MG63 (cell line): ENCODE measurements around the gene NAPSA. TPM values are rescaled to one million over a fixed set of nuclear protein-coding genes. Genes with fewer than 3 reads are reported as not detected.
"Not testable (repeated sequence)": the region's sequence is repeated elsewhere in the genome, so short reads cannot be mapped to it uniquely, and the experiment has no call there.

Experiments
- DNase-seq: peaks from one replicate; pipeline ENCODE4 v3.0.0-alpha.2; 2020
- H3K27me3 ChIP-seq: fragments of 250-450 bp; sonication (Bioruptor Pico); 2 replicates; pipeline ENCODE4 v1.5.1; 2020; ENCODE audit warnings: mild to moderate bottlenecking, moderate library complexity
- H3K36me3 ChIP-seq: fragments of 250-450 bp; sonication (Bioruptor Pico); 2 replicates; pipeline ENCODE4 v1.5.1; 2020; ENCODE audit warnings: mild to moderate bottlenecking, moderate library complexity
- H3K4me3 ChIP-seq: fragments of 250-450 bp; sonication (Bioruptor Pico); 2 replicates; pipeline ENCODE4 v1.5.1; 2020; ENCODE audit warnings: mild to moderate bottlenecking, moderate library complexity
- H3K9me3 ChIP-seq: fragments of 250-450 bp; sonication (Bioruptor Pico); 2 replicates; pipeline ENCODE4 v1.5.1; 2020; ENCODE audit warnings: mild to moderate bottlenecking, moderate library complexity
- total RNA-seq: library from RNA; depleted of rRNA; stranded (reverse); fragments of >200 nt; shearing (Covaris generic); gene quantifications from 2 replicates; pipeline ENCODE4 v1.2.3, GENCODE V29; 2014; ENCODE audit warnings: low replicate concordance

NAPSA gene
- total RNA-seq, 1 experiment from 2014 or later = not detected

DNA sequence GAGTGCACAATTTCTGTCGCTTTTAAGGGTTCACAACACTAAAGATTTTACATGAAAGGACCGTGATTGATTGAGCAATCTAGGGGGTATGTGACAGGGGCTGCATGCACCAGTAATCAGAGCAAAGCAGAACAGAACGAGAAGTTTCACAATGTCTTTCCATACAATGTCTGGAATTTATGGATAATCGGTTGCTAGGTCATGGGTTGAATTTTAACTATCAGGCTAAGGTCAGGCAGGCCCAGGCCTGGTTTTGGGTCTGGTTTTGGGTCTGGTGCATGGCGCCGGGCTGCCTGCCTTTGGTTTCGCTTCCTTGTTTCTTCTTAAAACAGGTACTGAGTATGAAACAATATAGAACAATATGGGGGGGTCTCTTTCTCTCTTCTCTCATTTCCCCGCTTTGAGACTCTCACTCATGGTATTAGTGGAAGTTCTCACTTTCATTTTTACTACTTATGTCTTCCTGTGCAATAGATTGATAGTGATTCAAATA is 18.3 kb downstream of the NAPSA start:
- peaks cover 16% of the 10 kb centered on the region for H3K9me3 ChIP-seq
- not testable (repeated sequence) for DNase-seq, H3K27me3 ChIP-seq, H3K4me3 ChIP-seq, H3K36me3 ChIP-seq

DNA sequence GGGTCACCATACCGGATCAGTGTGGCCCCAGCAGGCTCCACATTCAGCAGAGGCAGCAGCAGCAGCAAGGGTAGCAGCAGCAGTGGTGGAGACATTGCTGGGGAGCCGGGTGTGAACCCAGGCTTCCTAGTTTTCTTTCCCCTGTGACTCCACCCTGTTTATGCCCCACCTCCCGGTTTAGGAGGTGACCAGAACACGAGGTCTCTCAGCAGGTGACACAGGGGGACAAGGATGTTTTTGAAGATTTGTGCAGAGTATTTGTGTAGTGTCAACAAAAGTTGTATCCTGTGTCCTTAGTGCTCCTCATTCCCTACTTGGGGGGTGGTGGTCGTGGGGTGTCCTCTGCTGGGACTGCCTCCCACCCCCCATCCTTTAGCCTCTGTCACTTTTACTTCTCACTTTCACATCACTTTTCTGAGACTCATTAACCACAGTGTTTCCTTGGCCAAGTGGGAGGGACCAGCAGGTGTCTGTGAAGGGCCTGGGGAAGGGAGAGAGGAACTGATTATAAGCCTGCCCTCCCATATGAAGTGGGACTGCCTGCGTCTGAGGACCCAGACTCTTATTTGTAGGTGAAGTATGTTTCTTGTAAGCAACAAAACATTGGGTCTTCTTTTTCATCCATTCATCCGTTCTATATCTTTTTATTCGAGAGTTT is 20.6 kb downstream of the NAPSA start:
- no peaks in the 10 kb centered on the region for H3K36me3 ChIP-seq
- H3K4me3 ChIP-seq = no peak overlapping the region
- H3K9me3 ChIP-seq = peaks cover 20% of the 10 kb centered on the region
- no peak for DNase-seq
- H3K27me3 ChIP-seq = no peaks in the 10 kb centered on the region

DNA sequence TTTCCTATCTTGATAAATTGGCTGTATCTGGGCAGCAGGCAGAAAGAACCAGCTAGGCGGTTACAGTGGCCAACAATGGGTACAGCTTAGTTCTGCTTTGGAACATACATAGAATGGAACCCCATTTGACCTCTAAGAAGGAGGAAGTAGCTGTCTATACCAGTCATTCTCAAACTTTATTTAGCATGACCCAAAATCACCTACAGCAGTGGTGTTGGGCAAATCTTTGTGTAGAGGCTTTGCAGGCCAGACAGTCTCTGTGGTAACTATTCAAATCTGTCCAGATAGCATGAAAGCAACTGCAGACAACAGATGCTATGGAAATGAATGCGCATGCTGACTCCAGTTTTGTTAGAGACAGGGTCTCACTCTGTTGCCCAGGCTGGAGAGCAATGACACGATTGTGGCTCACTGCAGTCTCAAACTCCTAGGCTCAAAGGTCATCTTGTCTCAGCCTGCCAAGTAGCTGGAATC is 24.3 kb downstream of the NAPSA start:
- H3K4me3 ChIP-seq = no peak overlapping the region
- no peak for DNase-seq
- no peaks in the 10 kb centered on the region for H3K27me3 ChIP-seq

DNA sequence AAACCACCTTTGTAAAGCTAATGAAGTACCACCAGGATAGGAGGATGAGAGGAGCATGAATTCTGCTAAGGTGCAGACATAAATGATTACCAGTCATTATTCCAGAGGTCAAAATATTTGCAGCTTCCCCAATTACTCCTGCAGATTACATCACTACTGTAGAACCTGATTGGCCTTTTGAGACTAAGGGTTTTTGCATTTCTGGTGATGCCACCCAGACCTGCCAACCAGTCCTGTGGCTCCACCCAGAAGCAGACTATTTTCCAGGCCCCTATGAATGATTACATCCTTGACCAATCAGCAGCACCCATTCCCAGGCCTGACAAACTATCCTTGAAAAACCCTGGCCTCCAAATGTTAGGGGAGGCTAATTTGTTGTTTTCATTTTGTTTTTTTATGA is 25.1 kb downstream of the NAPSA start:
- H3K4me3 ChIP-seq = no peak overlapping the region

More for the DNA sequence above, 24.3 kb downstream of the NAPSA start:
- Histone ChIP-seq H3K36me3 (no peaks in the 10 kb centered on the region), H3K9me3 (peaks cover 20% of the 10 kb centered on the region)

DNA sequence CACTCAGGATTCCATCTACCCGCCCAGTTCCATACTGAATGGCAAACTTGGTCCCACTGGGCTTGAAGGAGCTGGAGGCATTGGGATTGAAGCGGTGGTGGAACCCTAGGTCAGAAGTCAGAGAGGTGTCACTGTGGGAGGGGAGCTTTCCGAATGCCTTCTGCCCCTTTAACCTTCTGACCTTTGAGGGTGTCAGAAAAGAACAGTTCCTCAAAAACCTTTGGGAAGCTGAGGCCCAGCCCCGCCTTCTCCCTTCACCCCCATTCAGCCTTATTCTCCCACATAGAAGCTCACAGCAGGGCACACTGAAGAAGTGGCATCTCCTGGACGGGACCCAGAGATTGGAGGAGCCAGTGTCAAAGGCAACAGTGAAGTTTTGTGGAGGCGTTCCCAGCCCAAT is 28.4 kb downstream of the NAPSA start:
- not testable (repeated sequence) for H3K36me3 ChIP-seq, H3K9me3 ChIP-seq, H3K4me3 ChIP-seq, DNase-seq
- peaks cover 10% of the 10 kb centered on the region for H3K27me3 ChIP-seq

More for the DNA sequence above, 25.1 kb downstream of the NAPSA start:
- Histone ChIP-seq H3K9me3 (peaks cover 19% of the 10 kb centered on the region), H3K27me3 (no peaks in the 10 kb centered on the region), H3K36me3 (no peaks in the 10 kb centered on the region)
- no peak for DNase-seq

DNA sequence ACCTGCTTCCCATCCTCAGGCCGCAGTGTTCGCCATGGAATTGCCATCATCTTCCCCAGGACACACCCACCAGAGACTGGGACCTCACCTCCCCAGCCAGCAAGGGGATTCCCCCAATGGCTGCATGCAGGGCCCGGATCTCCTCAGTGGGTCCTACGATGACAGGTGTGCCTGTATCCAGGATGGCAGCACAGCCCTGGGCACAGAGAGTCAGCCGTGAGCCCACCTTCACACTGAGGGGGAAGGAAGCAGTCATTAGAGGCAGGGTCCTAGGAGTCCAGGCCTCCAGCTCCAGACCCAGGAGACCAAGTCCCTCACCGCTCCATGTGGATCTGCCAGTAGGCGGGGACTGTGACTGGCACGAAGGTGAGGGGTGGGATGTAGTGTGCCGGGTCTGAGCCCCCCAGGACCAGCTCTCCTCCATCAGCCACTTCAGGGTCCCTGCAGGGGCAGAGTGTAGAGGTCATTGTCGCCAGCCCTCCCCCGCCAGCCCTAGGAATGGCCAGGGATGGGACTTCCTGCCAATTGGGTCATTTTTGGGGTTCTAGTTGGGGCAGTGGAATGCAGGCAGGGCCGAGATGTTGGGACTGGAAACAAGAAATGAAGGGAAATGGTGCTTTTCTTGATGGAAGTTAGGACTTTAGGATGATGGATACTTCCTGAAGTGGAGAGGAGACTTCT is 30.6 kb downstream of the NAPSA start:
- peaks cover 20% of the 10 kb centered on the region for H3K27me3 ChIP-seq
- no peak overlapping the region for H3K4me3 ChIP-seq
- DNase-seq = no peak
- no peaks in the 10 kb centered on the region for H3K36me3 ChIP-seq
- H3K9me3 ChIP-seq = no peaks in the 10 kb centered on the region

DNA sequence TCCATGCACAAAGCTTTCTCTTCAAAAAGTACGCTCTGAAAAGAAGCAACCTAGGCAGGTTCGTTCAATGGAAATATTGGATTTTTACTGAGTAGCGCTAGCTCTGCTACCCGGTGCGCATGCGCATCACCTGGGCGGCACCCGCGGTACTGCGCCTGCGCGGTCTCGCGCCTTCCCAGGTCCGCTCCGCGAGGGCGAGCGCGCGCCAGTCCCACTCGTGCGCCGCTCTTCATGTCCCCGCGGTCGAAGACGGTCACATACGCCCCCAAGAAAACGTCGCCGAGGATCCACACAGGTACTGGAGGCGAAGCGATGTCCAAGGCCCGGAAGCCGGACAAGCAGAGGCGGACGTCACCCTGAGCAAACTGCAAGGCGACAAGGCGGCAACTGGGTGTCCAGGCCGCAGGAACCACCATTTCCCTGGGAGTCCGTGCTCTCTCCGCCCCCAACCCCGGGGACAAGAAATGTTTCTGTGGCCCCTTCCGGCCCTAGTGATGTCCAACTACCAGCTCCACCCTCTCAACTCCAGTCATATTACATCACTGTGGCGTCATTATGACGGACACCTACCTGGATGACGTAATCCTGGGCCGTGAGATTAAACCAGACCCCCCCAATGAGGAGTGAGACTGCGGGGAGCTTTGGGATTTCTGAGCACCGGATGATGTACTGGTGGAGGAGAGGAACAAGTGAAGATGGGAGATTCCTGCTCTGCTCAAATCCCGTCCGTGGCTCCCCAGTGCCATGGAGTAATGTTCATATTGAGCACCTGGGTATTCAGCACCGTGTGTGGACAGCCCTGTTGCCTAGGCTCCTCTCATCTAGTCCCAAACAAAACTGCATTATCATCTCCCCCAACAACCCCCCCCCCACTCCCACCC is 31.5 kb downstream of the NAPSA start:
- no peaks in the 10 kb centered on the region for H3K9me3 ChIP-seq
- no peak overlapping the region for H3K4me3 ChIP-seq
- H3K27me3 ChIP-seq = peaks cover 25% of the 10 kb centered on the region
- DNase-seq = no peak
- no peaks in the 10 kb centered on the region for H3K36me3 ChIP-seq

DNA sequence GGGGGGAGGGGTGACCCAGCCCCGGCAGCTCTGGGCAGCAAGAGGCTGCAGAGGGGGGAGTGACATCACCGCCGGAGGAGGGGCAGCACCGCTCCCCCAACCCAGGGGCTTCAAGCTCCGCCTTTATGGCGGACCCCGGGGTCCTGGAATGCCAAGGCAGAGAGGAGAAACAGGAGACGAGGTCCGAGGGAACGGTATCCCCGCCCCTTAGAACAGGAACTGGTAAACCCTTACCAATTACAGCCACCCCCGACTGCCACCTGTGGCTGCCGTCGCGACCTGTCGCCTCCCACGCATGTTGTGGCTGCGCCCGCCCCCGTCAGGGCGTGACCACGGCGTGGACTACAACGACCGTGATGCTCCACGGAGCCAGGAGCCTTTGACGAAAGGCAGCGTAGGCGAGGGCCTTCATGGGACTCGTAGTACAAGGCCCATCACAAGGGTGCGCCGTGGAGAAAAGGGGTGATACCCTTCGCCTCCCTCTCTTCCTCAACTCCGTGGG is 32.2 kb downstream of the NAPSA start:
- no peak for DNase-seq

DNA sequence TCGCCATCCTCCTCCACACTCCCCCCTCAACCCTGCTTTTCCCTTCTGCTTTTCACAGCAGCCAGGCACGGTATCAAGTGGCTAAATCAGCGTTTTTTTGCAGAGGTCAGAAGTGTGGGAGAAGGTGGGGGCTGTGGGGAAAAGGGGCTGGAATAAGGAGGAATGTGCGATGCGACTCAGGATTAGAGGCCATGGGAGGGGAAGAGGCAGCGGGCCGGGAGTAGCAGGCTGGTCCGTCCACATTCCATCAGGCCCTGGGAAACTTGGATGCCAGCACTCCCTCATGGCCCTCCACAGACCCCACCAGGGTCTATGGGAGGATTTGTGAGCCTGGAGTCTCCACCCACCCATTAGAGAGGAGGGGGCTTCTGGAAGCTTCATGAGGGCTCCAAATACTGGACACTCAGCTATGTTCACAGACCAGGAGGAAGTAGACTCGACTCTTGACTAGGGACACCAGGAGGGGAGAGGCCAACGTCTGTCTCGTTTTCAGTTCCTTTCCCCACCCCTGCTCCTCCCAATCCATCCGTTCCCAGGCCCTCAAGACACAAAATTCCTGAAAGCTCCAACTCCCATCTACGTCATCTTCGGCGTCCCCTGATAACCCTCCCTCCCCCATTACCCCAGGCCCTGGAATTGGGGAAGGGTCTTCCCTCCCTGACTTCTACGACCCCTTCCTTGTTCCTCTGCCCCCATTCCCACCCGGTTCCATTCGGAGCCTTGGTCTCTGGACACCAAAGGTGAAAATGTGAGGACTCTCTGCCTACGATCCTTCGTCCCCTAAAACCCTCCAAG is 33.0 kb downstream of the NAPSA start:
- Histone ChIP-seq H3K27me3 (peaks cover 33% of the 10 kb centered on the region), H3K36me3 (no peaks in the 10 kb centered on the region), H3K4me3 (no peak overlapping the region), H3K9me3 (no peaks in the 10 kb centered on the region)
- no peak for DNase-seq

More for the DNA sequence above, 32.2 kb downstream of the NAPSA start:
- H3K36me3 ChIP-seq = no peaks in the 10 kb centered on the region
- H3K9me3 ChIP-seq = no peaks in the 10 kb centered on the region
- H3K4me3 ChIP-seq = no peak overlapping the region
- peaks cover 28% of the 10 kb centered on the region for H3K27me3 ChIP-seq

DNA sequence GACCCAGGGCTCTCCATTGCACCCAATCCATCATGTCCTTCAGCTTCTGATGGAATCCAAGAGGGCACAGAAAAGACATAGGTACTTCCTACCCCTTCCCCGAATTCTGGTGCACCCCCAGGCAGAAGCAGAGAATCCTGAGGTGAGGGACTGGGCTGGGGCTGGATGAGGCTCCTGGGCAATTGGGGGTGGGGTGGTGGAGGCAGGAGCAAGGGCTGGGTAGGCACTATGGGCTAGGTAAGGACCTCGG is 33.5 kb downstream of the NAPSA start:
- no peak for DNase-seq
- Histone ChIP-seq H3K9me3 (no peaks in the 10 kb centered on the region), H3K27me3 (peaks cover 38% of the 10 kb centered on the region)

DNA sequence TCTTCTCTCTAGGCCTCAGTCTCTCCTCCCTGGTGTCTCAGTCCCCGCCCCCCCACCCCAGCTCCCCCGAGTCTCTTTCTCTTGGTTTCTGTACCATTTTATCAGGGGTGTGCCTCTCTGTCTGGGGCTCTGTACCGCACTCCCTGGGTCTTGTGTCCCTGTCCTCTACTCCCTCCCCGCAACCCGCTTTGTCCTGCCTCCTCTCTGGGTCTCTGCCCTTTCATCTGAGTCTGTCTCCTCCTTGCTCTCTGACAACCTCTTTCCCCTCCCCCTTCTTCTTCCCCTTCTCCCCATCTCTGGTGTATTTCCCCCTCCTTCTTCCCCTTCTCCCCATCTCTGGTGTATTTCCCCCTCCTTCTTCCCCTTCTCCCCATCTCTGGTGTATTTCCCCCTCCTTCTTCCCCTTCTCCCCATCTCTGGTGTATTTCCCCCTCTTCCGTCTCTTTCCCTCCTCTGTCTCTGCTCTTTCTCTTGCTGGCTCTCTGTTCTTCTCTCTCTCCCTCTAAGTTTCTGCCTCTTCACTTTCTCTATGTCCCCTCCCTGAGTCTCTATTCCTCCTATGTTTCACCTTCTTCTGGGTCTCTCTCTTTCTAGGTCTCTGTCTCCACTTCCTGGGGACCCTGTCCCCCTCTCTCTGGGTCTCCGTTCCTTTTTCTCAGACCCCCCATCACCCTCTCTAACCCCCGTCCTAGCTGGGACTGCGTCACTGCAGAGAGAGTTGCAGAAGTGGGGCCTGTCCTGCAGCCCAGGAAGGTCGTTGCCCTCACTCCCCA is 34.0 kb downstream of the NAPSA start:
- Histone ChIP-seq H3K27me3 (peaks cover 43% of the 10 kb centered on the region), H3K36me3 (no peaks in the 10 kb centered on the region), H3K4me3 (no peak overlapping the region), H3K9me3 (no peaks in the 10 kb centered on the region)
- DNase-seq = no peak

More for the DNA sequence above, 33.5 kb downstream of the NAPSA start:
- no peak overlapping the region for H3K4me3 ChIP-seq
- no peaks in the 10 kb centered on the region for H3K36me3 ChIP-seq

DNA sequence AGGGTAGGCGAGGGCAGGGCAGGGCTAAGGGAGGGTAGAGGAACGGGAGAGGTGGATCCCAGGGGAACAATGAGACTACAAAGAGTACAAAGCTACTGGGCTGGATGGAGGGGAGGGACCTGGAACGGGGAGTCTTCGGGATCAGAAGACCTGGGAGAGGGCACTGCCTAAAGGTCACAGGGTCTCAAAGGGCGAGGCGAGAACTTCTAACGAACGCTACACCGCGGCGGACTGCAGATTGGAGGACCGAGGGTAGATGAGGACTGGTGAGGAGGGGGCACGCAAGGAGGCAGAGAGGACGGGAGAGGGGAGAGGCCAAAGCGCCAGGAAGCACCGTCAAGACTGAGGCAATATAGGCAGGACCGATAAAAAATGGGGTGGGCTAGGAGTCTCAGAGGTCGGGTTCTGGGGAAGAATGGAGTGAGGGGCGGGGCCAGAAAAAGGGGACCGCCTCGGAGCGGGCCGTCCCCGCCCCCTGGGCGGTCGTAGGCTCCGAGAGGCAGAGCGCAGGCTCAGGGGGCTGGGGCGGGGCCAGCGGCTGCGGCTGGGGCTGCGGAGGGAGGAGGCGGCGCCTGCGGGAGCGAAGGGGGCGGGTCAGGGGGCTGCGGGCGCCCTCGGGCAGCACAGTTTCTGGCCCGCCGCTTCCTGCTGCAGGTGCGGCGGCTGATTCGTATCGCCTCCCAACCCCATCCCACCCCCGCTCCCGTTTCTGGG is 34.9 kb downstream of the NAPSA start:
- H3K9me3 ChIP-seq = peaks cover 2% of the 10 kb centered on the region; the same call in 1 of the 2 replicates
- peaks cover 51% of the 10 kb centered on the region for H3K27me3 ChIP-seq
- H3K36me3 ChIP-seq = no peaks in the 10 kb centered on the region
- no peak overlapping the region for H3K4me3 ChIP-seq
- peak; percentile 54 for DNase-seq

DNA sequence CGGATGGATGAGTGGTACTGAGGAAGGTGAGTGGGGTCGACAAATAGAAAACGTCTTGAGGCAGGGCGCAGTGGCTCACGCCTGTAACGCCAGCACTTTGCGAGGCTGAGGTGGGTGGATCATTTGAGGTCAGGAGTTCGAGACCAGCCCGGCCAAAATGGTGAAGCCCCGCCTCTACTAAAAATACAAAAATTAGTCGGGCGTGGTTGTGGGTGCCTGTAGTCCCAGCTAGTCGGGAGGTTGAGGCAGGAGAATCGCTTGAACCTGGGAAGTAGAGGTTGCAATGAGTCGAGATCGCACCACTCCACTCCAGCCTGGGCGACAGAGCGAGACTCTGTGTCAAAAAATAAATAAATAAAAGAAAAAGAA is 35.5 kb downstream of the NAPSA start:
- peaks cover 51% of the 10 kb centered on the region for H3K27me3 ChIP-seq
- H3K36me3 ChIP-seq, DNase-seq, H3K9me3 ChIP-seq, H3K4me3 ChIP-seq: not testable (repeated sequence)

DNA sequence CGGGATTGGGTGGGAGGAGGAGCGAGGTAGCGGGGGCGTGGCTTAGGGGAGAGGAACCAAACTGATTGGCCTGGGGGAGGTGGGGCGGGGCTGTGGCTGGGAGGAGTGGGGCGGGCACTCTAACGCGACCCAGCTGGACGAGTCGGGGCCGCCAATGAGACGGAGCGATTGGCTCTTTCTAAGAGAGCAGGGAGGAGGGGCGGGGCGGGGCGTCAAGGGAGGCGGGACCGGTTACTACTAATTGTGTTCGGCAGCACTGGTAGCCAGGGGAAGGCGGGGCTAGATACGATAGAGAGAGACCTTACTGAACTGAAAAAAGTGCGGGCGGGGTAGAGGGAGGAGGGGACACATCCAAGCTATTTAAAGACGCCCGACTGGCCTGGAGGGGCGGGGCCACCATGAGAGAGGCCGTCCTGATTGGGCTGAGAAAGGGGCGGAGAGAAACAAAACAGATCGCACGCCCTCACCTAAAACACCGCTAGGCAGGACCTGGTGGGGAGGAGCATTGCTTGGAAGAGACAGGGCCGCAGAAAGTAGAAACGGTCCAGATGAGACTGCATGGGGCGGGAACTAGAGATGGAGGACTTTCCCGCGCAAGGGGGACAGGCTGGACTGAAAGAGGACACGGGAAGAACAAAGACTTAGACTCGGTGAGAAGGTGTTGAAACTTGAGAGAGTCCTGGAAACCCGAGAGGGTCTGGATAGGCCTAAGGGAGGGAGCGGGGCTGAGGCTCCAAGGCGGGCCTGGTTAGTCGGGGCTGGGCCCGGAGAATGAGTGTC is 36.1 kb downstream of the NAPSA start, which contains the start of gene KCNC3:
Gene KCNC3, minus strand, starts transcription at position 232 of the 780 bp plus-strand sequence. CDS start 295 bp downstream, outside the sequence.
- Histone ChIP-seq H3K9me3 (peaks cover 2% of the 10 kb centered on the region; the same call in 1 of the 2 replicates), H3K27me3 (peaks cover 51% of the 10 kb centered on the region), H3K36me3 (no peaks in the 10 kb centered on the region), H3K4me3 (no peak within 1 kb of the TSS)
- DNase-seq = peak; percentile 90

DNA sequence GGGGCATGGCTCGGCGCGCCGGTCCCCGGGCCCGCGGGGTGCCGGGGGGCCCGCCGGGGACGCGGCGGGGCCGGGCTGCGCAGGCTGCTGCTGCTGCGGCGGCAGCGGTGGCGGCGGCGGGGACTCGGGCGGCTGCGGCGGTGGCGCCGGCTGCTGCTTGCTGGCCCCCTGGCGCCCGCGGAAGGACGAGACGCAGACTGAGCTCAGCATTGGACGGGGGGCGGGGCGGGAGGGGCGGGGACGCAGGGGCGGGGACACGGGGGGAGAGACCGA is 36.6 kb downstream of the NAPSA start:
- peaks cover 2% of the 10 kb centered on the region; the same call in 1 of the 2 replicates for H3K9me3 ChIP-seq
- no peaks in the 10 kb centered on the region for H3K36me3 ChIP-seq
- DNase-seq = no peak
- H3K27me3 ChIP-seq = peaks cover 51% of the 10 kb centered on the region
- H3K4me3 ChIP-seq = no peak overlapping the region
